Panc1 (cell line): ENCODE measurements around the gene PCDHGC3. TPM values are rescaled to one million over a fixed set of nuclear protein-coding genes. Genes with fewer than 3 reads are reported as not detected.

Experiments
- ATAC-seq: fragments of 200-7000 bp; cut with Tn5 transposase; 2 replicates; pipeline ENCODE4 v1.9.1; 2020; ENCODE audit warnings: mild to moderate bottlenecking, moderate library complexity
- BruUV-seq: library from RNA; stranded (reverse); fragments of 400-500 nt; replicated peaks from 2 replicates; lab custom pipeline; 2021; lab: Mats Ljungman, UMichigan
- CTCF ChIA-PET: fragments of 300-600 bp; sonication (Branson Sonifier 250); formaldehyde crosslinking; loops from one replicate; lab custom pipeline; 2022; ENCODE audit warnings: antibody characterized with exemption; lab: Charles Lee
- POLR2A ChIA-PET: fragments of 300-600 bp; sonication (Branson Sonifier 250); formaldehyde crosslinking; loops from one replicate; lab custom pipeline; 2022; ENCODE audit warnings: antibody characterized with exemption; lab: Charles Lee
- DNase-seq: peaks from one replicate; pipeline ENCODE4 v3.0.0-alpha.2; 2010; ENCODE audit warnings: low read depth, low spot score
- H3K27ac ChIP-seq: 2 replicates; pipeline ENCODE4 v1.5.1; 2011; ENCODE audit warnings: mild to moderate bottlenecking, low read length, inconsistent platforms
- H3K27me3 ChIP-seq: fragments of 200-500 bp; sonication (Bioruptor generic); 2 replicates; pipeline ENCODE4 v1.6.0; 2014; ENCODE audit warnings: low read length, inconsistent platforms; ENCODE audit not compliant: control insufficient read depth, insufficient read depth
- H3K36me3 ChIP-seq: fragments of 200-500 bp; sonication (Bioruptor generic); 2 replicates; pipeline ENCODE4 v1.5.1; 2014; ENCODE audit warnings: inconsistent platforms, mild to moderate bottlenecking, low read length, moderate library complexity; ENCODE audit not compliant: control insufficient read depth, insufficient read depth
- H3K4me1 ChIP-seq: 2 replicates; pipeline ENCODE4 v1.5.1; 2011; ENCODE audit warnings: inconsistent platforms, mild to moderate bottlenecking, low read length, moderate library complexity; ENCODE audit not compliant: control insufficient read depth, insufficient read depth
- H3K4me3 ChIP-seq, 2 experiments: 2 replicates each; pipeline ENCODE4 v1.5.1; 2011 to 2012; ENCODE audit warnings: low read depth in 2 of 2, low read length in 2 of 2, mild to moderate bottlenecking in 2 of 2, inconsistent platforms in 1 of 2, moderate library complexity in 1 of 2
- H3K9me3 ChIP-seq: fragments of 200-500 bp; sonication (Bioruptor generic); 2 replicates; pipeline ENCODE4 v1.5.1; 2014; ENCODE audit warnings: low read depth, mild to moderate bottlenecking, inconsistent platforms, low read length, moderate library complexity; ENCODE audit not compliant: control insufficient read depth, insufficient read depth
- CTCF ChIP-seq: fragments of 450-650 bp; IDR thresholded peaks from 2 replicates; pipeline ENCODE4 v1.5.1; 2017; ENCODE audit warnings: mild to moderate bottlenecking
- POLR2AphosphoS5 ChIP-seq: IDR thresholded peaks from 2 replicates; pipeline ENCODE4 v1.6.1; 2012; ENCODE audit warnings: mild to moderate bottlenecking, low read depth, low read length, moderate library complexity
- REST ChIP-seq, 2 experiments: IDR thresholded peaks; 2 replicates each; pipeline ENCODE4 v1.6.1; 2011 to 2012; ENCODE audit warnings: low read depth in 2 of 2, control low read depth in 1 of 2, low read length in 1 of 2, mild to moderate bottlenecking in 1 of 2, moderate library complexity in 1 of 2; ENCODE audit not compliant: insufficient read depth in 1 of 2
- SIN3A ChIP-seq: IDR thresholded peaks from 2 replicates; pipeline ENCODE4 v1.6.1; 2012; ENCODE audit warnings: low read depth, mild to moderate bottlenecking, low read length, moderate library complexity, borderline replicate concordance; ENCODE audit not compliant: insufficient read depth
- TCF7L2 ChIP-seq: IDR thresholded peaks from 2 replicates; pipeline ENCODE4 v1.6.1; 2011; ENCODE audit warnings: mild to moderate bottlenecking, low read depth, low read length, inconsistent platforms
- in situ Hi-C: cut with HindIII; loops from 2 replicates; pipeline ENCODE4 v1.10.0; 2016; ENCODE audit warnings: low sequenced_read_pairs, low pct_unique_long_range_greater_than_20kb
- intact Hi-C: fragments of 100-400 bp; cut with micrococcal nuclease; formaldehyde crosslinking; loops from one replicate; pipeline ENCODE4 v1.10.0; 2022; ENCODE audit not compliant: unreplicated experiment
- total RNA-seq: library from RNA; stranded (reverse); gene quantifications from one replicate; pipeline ENCODE4 v1.2.1, GENCODE V29; 2021; ENCODE audit not compliant: unreplicated experiment

PCDHGC3 gene
- total RNA-seq, 1 experiment from 2014 or later = 54.1 TPM

DNA sequence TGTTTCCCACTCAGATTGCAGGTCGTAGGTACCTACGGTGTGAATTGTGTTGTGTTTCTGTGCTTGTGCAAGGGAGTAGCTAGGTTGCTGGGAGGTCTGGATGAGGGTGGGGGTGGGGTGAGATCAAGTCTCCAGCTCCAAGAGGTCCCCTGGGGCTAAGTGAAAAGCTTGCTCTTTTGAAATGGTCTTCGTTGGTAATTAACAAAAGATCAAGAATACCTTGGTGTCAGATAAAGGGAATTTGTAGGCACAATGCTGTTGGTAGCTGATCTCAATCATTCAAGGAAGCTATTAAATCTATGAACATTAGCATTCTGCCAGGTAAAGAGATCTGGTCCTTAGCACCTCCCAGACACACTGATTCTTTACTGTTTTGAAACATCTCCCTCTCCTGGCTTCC is 8.1 kb downstream of the PCDHGC3 start:
- TF ChIP-seq REST (IDR thresholded peaks at IDR 0.05; ENCODE audit: insufficient read depth in 1 of 2, low read depth in 2 of 2, low read length in 1 of 2) (no peak), CTCF (no peak), SIN3A (no peak), TCF7L2 (no peak), POLR2AphosphoS5 (no peak)
- no peak for ATAC-seq
- no TSS peak for BruUV-seq

DNA sequence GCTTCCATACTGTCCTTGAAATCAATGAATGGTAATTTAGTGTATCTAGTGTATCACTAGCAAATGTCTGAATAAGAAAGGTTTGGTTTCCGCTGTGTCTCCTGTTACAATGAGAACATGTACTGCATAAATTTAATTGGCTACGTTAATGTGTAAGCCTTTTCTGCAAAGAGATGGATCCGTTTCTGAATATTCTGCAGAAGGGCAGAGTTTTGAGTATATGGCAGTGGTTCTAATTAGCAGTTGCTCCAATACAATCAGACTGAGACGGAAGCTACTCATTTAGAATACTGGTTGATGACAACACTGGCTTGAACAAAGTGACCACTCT is 8.5 kb downstream of the PCDHGC3 start:
- H3K27me3 ChIP-seq = no peaks in the 10 kb centered on the region
- no peak for TF ChIP-seq REST (IDR thresholded peaks at IDR 0.05; ENCODE audit: insufficient read depth in 1 of 2, low read depth in 2 of 2, low read length in 1 of 2)
- TF ChIP-seq TCF7L2 = no peak
- no peak for TF ChIP-seq POLR2AphosphoS5
- TF ChIP-seq SIN3A = no peak
- no peaks in the 10 kb centered on the region; the same call in 1 of the 2 replicates for H3K4me1 ChIP-seq
- CTCF ChIA-PET = interaction anchor here (0.5 kb wide), 1 partner anchor 69 kb away, joined by 13 read pairs; no protein-coding TSS in a partner anchor
- DNase-seq (no peak), ATAC-seq (no peak)
- no peak overlapping the region for H3K4me3 ChIP-seq
- POLR2A ChIA-PET = no interaction called here
- H3K36me3 ChIP-seq = no peaks in the 10 kb centered on the region
- BruUV-seq = no TSS peak
- H3K9me3 ChIP-seq = no peaks in the 10 kb centered on the region
- in situ Hi-C loops = no loop called here
- intact Hi-C loops = no loop called here
- H3K27ac ChIP-seq = no peak overlapping the region

More for the DNA sequence above, 8.1 kb downstream of the PCDHGC3 start:
- intact Hi-C loops = no loop called here
- no peak overlapping the region for H3K27ac ChIP-seq
- H3K4me3 ChIP-seq = no peak overlapping the region
- DNase-seq = no peak
- in situ Hi-C loops = no loop called here
- POLR2A ChIA-PET = no interaction called here
- no peaks in the 10 kb centered on the region for H3K36me3 ChIP-seq
- no peaks in the 10 kb centered on the region for H3K9me3 ChIP-seq
- H3K27me3 ChIP-seq = no peaks in the 10 kb centered on the region
- no peaks in the 10 kb centered on the region; the same call in 1 of the 2 replicates for H3K4me1 ChIP-seq
- CTCF ChIA-PET = interaction anchor here (0.5 kb wide), 1 partner anchor 69 kb away, joined by 13 read pairs; no protein-coding TSS in a partner anchor
